Ascending aorta (tissue), 2 donors: Measurements from ENCODE around the gene FBLN1. TPM values are rescaled to one million over a fixed set of nuclear protein-coding genes. Genes with fewer than 3 reads are reported as not detected.
A peak's percentile ranks its signal among the peaks of the same experiment; 100 is the strongest.

Experiments used
- DNase-seq, 2 donors: peaks; one replicate each; pipeline ENCODE4 v3.0.0-alpha.2; 2019; ENCODE audit warnings: low spot score in 2 of 2
- H3K27ac ChIP-seq, 2 donors: fragments of 200-600 bp; sonication (generic); one replicate each; pipeline ENCODE4 v1.5.1; 2016 to 2017; ENCODE audit warnings: mild to moderate bottlenecking in 1 of 2
- H3K27me3 ChIP-seq: fragments of 200-600 bp; sonication (generic); one replicate; pipeline ENCODE4 v1.5.1; 2017
- H3K36me3 ChIP-seq, 2 donors: fragments of 200-600 bp; sonication (generic); one replicate each; pipeline ENCODE4 v1.5.1; 2016
- H3K4me1 ChIP-seq, 2 donors: fragments of 200-600 bp; sonication (generic); one replicate each; pipeline ENCODE4 v1.5.1; 2016 to 2017; ENCODE audit warnings: mild to moderate bottlenecking in 1 of 2
- H3K4me3 ChIP-seq, 2 donors: fragments of 200-600 bp; sonication (generic); one replicate each; pipeline ENCODE4 v1.5.1; 2016 to 2017; ENCODE audit warnings: mild to moderate bottlenecking in 1 of 2
- H3K9me3 ChIP-seq, 2 donors: fragments of 200-600 bp; sonication (generic); one replicate each; pipeline ENCODE4 v1.5.1; 2016
- intact Hi-C: fragments of 100-400 bp; cut with DNase I; formaldehyde crosslinking; loops from one replicate; pipeline ENCODE4 v1.15.1; 2023
- total RNA-seq: library from RNA; depleted of rRNA; stranded (reverse); fragments of >200 nt; gene quantifications from one replicate; pipeline ENCODE4 v1.1.0, GENCODE V29; 2016
- TF ChIP-seq, protein P1 (sequence below), 3 experiments: fragments of 200-600 bp in 2 of 3; fragments of 450-650 bp in 1 of 3; sonication (generic) in 2 of 3; IDR thresholded peaks; one replicate each; pipeline ENCODE4 v1.5.1; 2016 to 2019; ENCODE audit warnings: antibody characterized with exemption in 3 of 3, mild to moderate bottlenecking in 1 of 3, moderate library complexity in 1 of 3

FBLN1 gene
- total RNA-seq, 1 donor from 2014 or later, result 580 TPM

GRCh38 chr22:45518136-45518535 lies 15.5 kb downstream of the FBLN1 start:
- intact Hi-C loops, result no loop called here
- Histone ChIP-seq H3K27ac (no peak overlapping the region), H3K36me3 (peaks cover 0 to 5% of the 10 kb centered on the region in 2 donors), H3K27me3 (no peaks in the 10 kb centered on the region), H3K4me1 (peaks cover 5 to 39% of the 10 kb centered on the region in 2 donors), H3K4me3 (no peak overlapping the region), H3K9me3 (no peaks in the 10 kb centered on the region)
- TF ChIP-seq, protein P1, sequence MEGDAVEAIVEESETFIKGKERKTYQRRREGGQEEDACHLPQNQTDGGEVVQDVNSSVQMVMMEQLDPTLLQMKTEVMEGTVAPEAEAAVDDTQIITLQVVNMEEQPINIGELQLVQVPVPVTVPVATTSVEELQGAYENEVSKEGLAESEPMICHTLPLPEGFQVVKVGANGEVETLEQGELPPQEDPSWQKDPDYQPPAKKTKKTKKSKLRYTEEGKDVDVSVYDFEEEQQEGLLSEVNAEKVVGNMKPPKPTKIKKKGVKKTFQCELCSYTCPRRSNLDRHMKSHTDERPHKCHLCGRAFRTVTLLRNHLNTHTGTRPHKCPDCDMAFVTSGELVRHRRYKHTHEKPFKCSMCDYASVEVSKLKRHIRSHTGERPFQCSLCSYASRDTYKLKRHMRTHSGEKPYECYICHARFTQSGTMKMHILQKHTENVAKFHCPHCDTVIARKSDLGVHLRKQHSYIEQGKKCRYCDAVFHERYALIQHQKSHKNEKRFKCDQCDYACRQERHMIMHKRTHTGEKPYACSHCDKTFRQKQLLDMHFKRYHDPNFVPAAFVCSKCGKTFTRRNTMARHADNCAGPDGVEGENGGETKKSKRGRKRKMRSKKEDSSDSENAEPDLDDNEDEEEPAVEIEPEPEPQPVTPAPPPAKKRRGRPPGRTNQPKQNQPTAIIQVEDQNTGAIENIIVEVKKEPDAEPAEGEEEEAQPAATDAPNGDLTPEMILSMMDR (IDR thresholded peaks at IDR 0.05), result no peak
- DNase-seq, result no peak

GRCh38 chr22:45518580-45518991 lies 15.9 kb downstream of the FBLN1 start:
- TF ChIP-seq, protein P1 (IDR thresholded peaks at IDR 0.05), result no peak
- intact Hi-C loops, result no loop called here
- Histone ChIP-seq H3K4me3 (no peak overlapping the region), H3K36me3 (peaks cover 0 to 5% of the 10 kb centered on the region in 2 donors), H3K27ac (no peak overlapping the region), H3K4me1 (peaks cover 5 to 41% of the 10 kb centered on the region in 2 donors), H3K9me3 (no peaks in the 10 kb centered on the region), H3K27me3 (no peaks in the 10 kb centered on the region)
- no peak for DNase-seq

- Histone ChIP-seq H3K27me3 (no peaks in the 10 kb centered on the region), H3K4me3 (no peak overlapping the region), H3K9me3 (no peaks in the 10 kb centered on the region), H3K4me1 (peaks cover 0 to 43% of the 10 kb centered on the region in 2 donors), H3K27ac (no peak overlapping the region), H3K36me3 (peaks cover 4 to 5% of the 10 kb centered on the region in 2 donors)
- intact Hi-C loops, result no loop called here
- TF ChIP-seq, protein P1 (IDR thresholded peaks at IDR 0.05), result no peak
- no peak for DNase-seq
Observed at GRCh38 chr22:45521178-45521577, 18.5 kb downstream of the FBLN1 start.

GRCh38 chr22:45522462-45522861 lies 19.8 kb downstream of the FBLN1 start:
- Histone ChIP-seq H3K27ac (no peak overlapping the region), H3K9me3 (no peaks in the 10 kb centered on the region), H3K4me3 (no peak overlapping the region), H3K27me3 (no peaks in the 10 kb centered on the region), H3K4me1 (peaks cover 0 to 37% of the 10 kb centered on the region in 2 donors), H3K36me3 (peaks cover 4 to 5% of the 10 kb centered on the region in 2 donors)
- no peak for DNase-seq
- TF ChIP-seq, protein P1 (IDR thresholded peaks at IDR 0.05), result no peak
- intact Hi-C loops, result no loop called here

DNA sequence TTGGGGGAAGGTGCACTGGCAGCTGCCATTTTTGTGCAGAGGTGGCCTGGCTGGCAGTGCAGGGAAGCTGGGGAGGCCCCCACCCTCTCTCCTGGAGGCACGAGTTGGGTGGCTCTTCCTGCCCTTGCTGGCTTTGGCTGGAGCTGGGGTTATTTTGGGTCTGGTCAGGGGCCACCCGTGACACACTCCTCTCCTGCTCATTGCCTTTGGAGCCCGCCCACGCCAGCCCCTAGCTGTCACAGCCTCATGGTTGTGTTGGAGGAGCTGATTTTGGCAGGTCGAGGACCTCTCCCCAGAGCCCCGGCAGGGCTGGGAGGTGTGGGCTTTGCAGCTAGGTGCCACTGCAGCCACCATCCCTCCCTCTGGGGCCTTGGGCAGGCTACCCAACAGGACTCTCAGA lies 21.5 kb downstream of the FBLN1 start:
- H3K36me3 ChIP-seq, result peaks cover 5 to 9% of the 10 kb centered on the region in 2 donors
- peak in 1 of 2 donors; percentile 70 for DNase-seq
- H3K27ac ChIP-seq, result peak overlapping the region; percentile 33 to 62
- peaks cover 0 to 24% of the 10 kb centered on the region in 2 donors for H3K4me1 ChIP-seq
- TF ChIP-seq, protein P1 (IDR thresholded peaks at IDR 0.05), result no peak
- intact Hi-C loops, result no loop called here
- H3K27me3 ChIP-seq, result no peaks in the 10 kb centered on the region
- H3K9me3 ChIP-seq, result no peaks in the 10 kb centered on the region
- H3K4me3 ChIP-seq, result no peak overlapping the region

- TF ChIP-seq, protein P1 (IDR thresholded peaks at IDR 0.05), result no peak
- Histone ChIP-seq H3K9me3 (no peaks in the 10 kb centered on the region), H3K4me1 (peaks cover 0 to 24% of the 10 kb centered on the region in 2 donors), H3K27ac (peak overlapping the region; percentile 46 to 62), H3K36me3 (peaks cover 5 to 13% of the 10 kb centered on the region in 2 donors), H3K27me3 (no peaks in the 10 kb centered on the region), H3K4me3 (no peak overlapping the region)
- intact Hi-C loops, result no loop called here
- no peak for DNase-seq
Observed at GRCh38 chr22:45524966-45525365, 22.3 kb downstream of the FBLN1 start.
